NCI-H748 (cell line): ENCODE data around the gene SPDYE16.
"Not testable (repeated sequence)": the region's sequence is repeated elsewhere in the genome, so short reads cannot be mapped to it uniquely, and the experiment has no call there.

Experiments used
- DNase-seq: peaks from one replicate; lab custom pipeline; 2025; ENCODE audit not compliant: unreplicated experiment; lab: John Stamatoyannopoulos, UW

The SPDYE16 gene

GRCh38 chr7:76549855-76550248, 6.8 kb upstream of the SPDYE16 start:
- DNase-seq, result not testable (repeated sequence)

- DNase-seq, result peak; percentile 82
Observed at GRCh38 chr7:76549025-76549854, 6.1 kb upstream of the SPDYE16 start.

GRCh38 chr7:76531643-76532042, 11.5 kb downstream of the SPDYE16 start:
- DNase-seq, result not testable (repeated sequence)

GRCh38 chr7:76526183-76526582, 16.9 kb downstream of the SPDYE16 start:
- DNase-seq, result not testable (repeated sequence)

GRCh38 chr7:76516932-76517331, 26.2 kb downstream of the SPDYE16 start:
- not testable (repeated sequence) for DNase-seq

- no peak for DNase-seq
Observed at GRCh38 chr7:76515999-76516443, 27.1 kb downstream of the SPDYE16 start.

GRCh38 chr7:76514926-76515771, 27.9 kb downstream of the SPDYE16 start:
- no peak for DNase-seq

- no peak for DNase-seq
Observed at GRCh38 chr7:76513817-76514799, 29.0 kb downstream of the SPDYE16 start.

- DNase-seq, result no peak
Observed at GRCh38 chr7:76512941-76513816, 29.9 kb downstream of the SPDYE16 start.

GRCh38 chr7:76511911-76512885, 30.9 kb downstream of the SPDYE16 start:
- DNase-seq, result not testable (repeated sequence)

GRCh38 chr7:76511200-76511910, 31.7 kb downstream of the SPDYE16 start:
- DNase-seq, result not testable (repeated sequence)

GRCh38 chr7:76509931-76510877, 32.9 kb downstream of the SPDYE16 start, which contains the start of gene UPK3B:
Gene UPK3B (plus strand): TSS chr7:76510552. CDS start chr7:76510653, 101 bp downstream.
- no peak for DNase-seq

GRCh38 chr7:76507723-76508406, 35.2 kb downstream of the SPDYE16 start:
- no peak for DNase-seq

GRCh38 chr7:76506643-76507042, 36.5 kb downstream of the SPDYE16 start:
- DNase-seq, result not testable (repeated sequence)

GRCh38 chr7:76506081-76506440, 37.0 kb downstream of the SPDYE16 start:
- no peak for DNase-seq
